Uterus (tissue), 2 donors: ENCODE measurements around the gene PLP2.

Source experiments
- POLR2A ChIP-seq, 2 donors: fragments of 450-650 bp; IDR thresholded peaks; one replicate each; pipeline ENCODE4 v1.6.1; 2016; ENCODE audit warnings: antibody characterized with exemption in 2 of 2, mild to moderate bottlenecking in 1 of 2, moderate library complexity in 1 of 2
- TF ChIP-seq, protein P1 (sequence below), 4 experiments: fragments of 200-600 bp in 2 of 4; fragments of 450-650 bp in 2 of 4; sonication (generic) in 2 of 4; IDR thresholded peaks; one replicate each; pipeline ENCODE4 v1.5.1; 2016 to 2019; ENCODE audit warnings: antibody characterized with exemption in 4 of 4, mild to moderate bottlenecking in 2 of 4, moderate library complexity in 1 of 4

DNA sequence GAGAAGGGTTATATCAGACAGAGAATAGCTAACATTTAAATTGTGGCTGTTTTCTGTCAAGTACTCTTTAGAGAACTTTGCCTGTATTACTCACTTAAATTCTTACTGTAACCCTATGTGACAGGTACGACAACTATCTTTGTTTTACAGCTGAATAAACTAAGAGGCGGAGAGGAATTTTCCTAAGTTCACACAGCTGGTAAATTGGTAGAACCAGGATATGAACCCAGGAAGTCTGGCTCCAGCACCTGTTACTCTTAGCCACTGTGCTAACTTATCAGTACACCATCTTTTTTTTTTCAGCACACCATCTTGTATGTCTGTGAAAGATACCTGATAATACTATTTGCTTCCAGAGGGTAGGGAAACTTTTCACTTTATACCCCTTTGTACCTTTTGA lies 30.3 kb downstream of the PLP2 start:
- TF ChIP-seq, protein P1, sequence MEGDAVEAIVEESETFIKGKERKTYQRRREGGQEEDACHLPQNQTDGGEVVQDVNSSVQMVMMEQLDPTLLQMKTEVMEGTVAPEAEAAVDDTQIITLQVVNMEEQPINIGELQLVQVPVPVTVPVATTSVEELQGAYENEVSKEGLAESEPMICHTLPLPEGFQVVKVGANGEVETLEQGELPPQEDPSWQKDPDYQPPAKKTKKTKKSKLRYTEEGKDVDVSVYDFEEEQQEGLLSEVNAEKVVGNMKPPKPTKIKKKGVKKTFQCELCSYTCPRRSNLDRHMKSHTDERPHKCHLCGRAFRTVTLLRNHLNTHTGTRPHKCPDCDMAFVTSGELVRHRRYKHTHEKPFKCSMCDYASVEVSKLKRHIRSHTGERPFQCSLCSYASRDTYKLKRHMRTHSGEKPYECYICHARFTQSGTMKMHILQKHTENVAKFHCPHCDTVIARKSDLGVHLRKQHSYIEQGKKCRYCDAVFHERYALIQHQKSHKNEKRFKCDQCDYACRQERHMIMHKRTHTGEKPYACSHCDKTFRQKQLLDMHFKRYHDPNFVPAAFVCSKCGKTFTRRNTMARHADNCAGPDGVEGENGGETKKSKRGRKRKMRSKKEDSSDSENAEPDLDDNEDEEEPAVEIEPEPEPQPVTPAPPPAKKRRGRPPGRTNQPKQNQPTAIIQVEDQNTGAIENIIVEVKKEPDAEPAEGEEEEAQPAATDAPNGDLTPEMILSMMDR (IDR thresholded peaks at IDR 0.05), result no peak
- no peak for TF ChIP-seq POLR2A (IDR thresholded peaks at IDR 0.05)
